Upper lobe of left lung (tissue), 6 donors: ENCODE results near the gene EFNA5. TPM values are rescaled to one million over a fixed set of nuclear protein-coding genes. Genes with fewer than 3 reads are reported as not detected.

Experiments used
- ATAC-seq, 2 donors: fragments of 200-7000 bp; cut with Tn5 transposase; one replicate each; pipeline ENCODE4 v1.9.1; 2022; ENCODE audit warnings: mild to moderate bottlenecking in 2 of 2, moderate library complexity in 2 of 2; ENCODE audit not compliant: low FRiP score in 2 of 2
- DNase-seq, 2 donors: peaks; one replicate each; pipeline ENCODE4 v3.0.0-alpha.2; 2019 to 2020
- H3K27ac ChIP-seq, 4 donors: fragments of 200-600 bp; sonication (generic); one replicate each; pipeline ENCODE4 v1.5.1; 2016 to 2019
- H3K27me3 ChIP-seq, 4 donors: fragments of 200-600 bp; sonication (generic); one replicate each; pipeline ENCODE4 v1.5.1; 2017 to 2019
- H3K36me3 ChIP-seq, 4 donors: fragments of 200-600 bp; sonication (generic); one replicate each; pipeline ENCODE4 v1.5.1; 2016 to 2019
- H3K4me1 ChIP-seq, 4 donors: fragments of 200-600 bp; sonication (generic); one replicate each; pipeline ENCODE4 v1.5.1; 2018 to 2019
- H3K4me3 ChIP-seq, 4 donors: fragments of 200-600 bp; sonication (generic); one replicate each; pipeline ENCODE4 v1.5.1; 2017 to 2019; ENCODE audit warnings: mild to moderate bottlenecking in 2 of 4, moderate library complexity in 1 of 4
- H3K9me3 ChIP-seq, 4 donors: fragments of 200-600 bp; sonication (generic); one replicate each; pipeline ENCODE4 v1.5.1; 2018 to 2019
- CTCF ChIP-seq, 6 experiments: fragments of 450-650 bp in 4 of 6; fragments of 200-600 bp in 2 of 6; sonication (generic) in 2 of 6; IDR thresholded peaks; one replicate each; pipeline ENCODE4 v1.5.1; 2016 to 2019; ENCODE audit warnings: antibody characterized with exemption in 6 of 6
- EP300 ChIP-seq, 4 donors: sonication (generic); formaldehyde crosslinking; IDR thresholded peaks; one replicate each; pipeline ENCODE4 v1.5.1; 2017; ENCODE audit warnings: antibody characterized with exemption in 4 of 4, control low read depth in 2 of 4
- POLR2A ChIP-seq, 4 donors: fragments of 450-650 bp; IDR thresholded peaks; one replicate each; pipeline ENCODE4 v1.5.1; 2016 to 2017; ENCODE audit warnings: antibody characterized with exemption in 4 of 4, mild to moderate bottlenecking in 2 of 4
- POLR2AphosphoS5 ChIP-seq, 2 donors: sonication (generic); formaldehyde crosslinking; IDR thresholded peaks; one replicate each; pipeline ENCODE4 v1.5.1; 2017; ENCODE audit warnings: antibody characterized with exemption in 2 of 2
- whole genome bisulfite sequencing, 2 donors: methylation state at CpG; one replicate each; pipeline ENCODE4 v1.1.5; 2017 to 2018; 5-methylcytosine and 5-hydroxymethylcytosine counted together
- total RNA-seq, 6 donors: library from RNA; depleted of rRNA in 4 of 6; stranded (reverse); fragments of >200 nt in 4 of 6; gene quantifications; one replicate each; pipeline versions ENCODE4 v1.1.0 to v1.2.1, GENCODE V29; 2016 to 2021
- donor health status: DM: no; HTN: no; CAD: no; lungs with moderate emphysema.
- donor health status: DM: no; HTN: yes; CAD: no; lungs with severe emphysema.

Gene EFNA5
- total RNA-seq, 6 donors from 2014 or later, result 4.1 to 41.9 (median 7.3) TPM

- no peaks in the 10 kb centered on the region for H3K4me1 ChIP-seq
- no peak overlapping the region for H3K27ac ChIP-seq
- no peaks in the 10 kb centered on the region for H3K27me3 ChIP-seq
- H3K4me3 ChIP-seq, result no peak overlapping the region
- 92 to 97% methylated on average over 6 of the region's 6 CpGs for WGBS, 2 donors
- no peak for TF ChIP-seq CTCF (IDR thresholded peaks at IDR 0.05)
- TF ChIP-seq POLR2AphosphoS5 (IDR thresholded peaks at IDR 0.05), result no peak
- TF ChIP-seq EP300 (IDR thresholded peaks at IDR 0.05), result no peak
- no peak for TF ChIP-seq POLR2A (IDR thresholded peaks at IDR 0.05)
- DNase-seq, result no peak
- ATAC-seq, result no peak
- H3K9me3 ChIP-seq, result peaks cover 0 to 13% (median 8%) of the 10 kb centered on the region in 4 donors
- H3K36me3 ChIP-seq, result no peaks in the 10 kb centered on the region
Observed at GRCh38 chr5:107341376-107342084, 329.2 kb downstream of the EFNA5 start.

GRCh38 chr5:107340631-107341030 is 330.1 kb downstream of the EFNA5 start:
- no peak overlapping the region for H3K27ac ChIP-seq
- TF ChIP-seq POLR2A (IDR thresholded peaks at IDR 0.05), result no peak
- no peak for TF ChIP-seq CTCF (IDR thresholded peaks at IDR 0.05)
- no peak for TF ChIP-seq EP300 (IDR thresholded peaks at IDR 0.05)
- TF ChIP-seq POLR2AphosphoS5 (IDR thresholded peaks at IDR 0.05), result no peak
- H3K27me3 ChIP-seq, result no peaks in the 10 kb centered on the region
- ATAC-seq, result no peak
- no peak overlapping the region for H3K4me3 ChIP-seq
- H3K9me3 ChIP-seq, result peaks cover 0 to 9% (median 5%) of the 10 kb centered on the region in 4 donors
- 78 to 79% methylated on average over 2 to 3 of the region's 3 CpGs for WGBS, 2 donors
- no peaks in the 10 kb centered on the region for H3K4me1 ChIP-seq
- H3K36me3 ChIP-seq, result no peaks in the 10 kb centered on the region
- no peak for DNase-seq

GRCh38 chr5:107338335-107338734 is 332.4 kb downstream of the EFNA5 start:
- DNase-seq, result no peak
- H3K27ac ChIP-seq, result no peak overlapping the region
- no peak overlapping the region for H3K4me3 ChIP-seq
- H3K27me3 ChIP-seq, result no peaks in the 10 kb centered on the region
- H3K36me3 ChIP-seq, result no peaks in the 10 kb centered on the region
- no peak for TF ChIP-seq EP300 (IDR thresholded peaks at IDR 0.05)
- TF ChIP-seq POLR2AphosphoS5 (IDR thresholded peaks at IDR 0.05), result no peak
- TF ChIP-seq POLR2A (IDR thresholded peaks at IDR 0.05), result no peak
- no peak for TF ChIP-seq CTCF (IDR thresholded peaks at IDR 0.05)
- WGBS, 2 donors, result 89 to 90% methylated on average over 2 of the region's 2 CpGs
- no peaks in the 10 kb centered on the region for H3K9me3 ChIP-seq
- ATAC-seq, result no peak
- H3K4me1 ChIP-seq, result no peaks in the 10 kb centered on the region

- Histone ChIP-seq H3K27me3 (no peaks in the 10 kb centered on the region), H3K4me1 (no peaks in the 10 kb centered on the region), H3K9me3 (no peaks in the 10 kb centered on the region), H3K27ac (no peak overlapping the region), H3K4me3 (no peak overlapping the region), H3K36me3 (no peaks in the 10 kb centered on the region)
- ATAC-seq (peak in 1 of 2 donors; percentile 28), DNase-seq (no peak)
- no peak for TF ChIP-seq EP300 (IDR thresholded peaks at IDR 0.05)
- TF ChIP-seq POLR2AphosphoS5 (IDR thresholded peaks at IDR 0.05), result no peak
- TF ChIP-seq POLR2A (IDR thresholded peaks at IDR 0.05), result no peak
- TF ChIP-seq CTCF (IDR thresholded peaks at IDR 0.05), result no peak
- 33 to 47% methylated on average over 1 of the region's 1 CpG for WGBS, 2 donors
Observed at GRCh38 chr5:107337281-107337680, 333.5 kb downstream of the EFNA5 start.

GRCh38 chr5:107331882-107332281 is 338.9 kb downstream of the EFNA5 start:
- DNase-seq (no peak), ATAC-seq (no peak)
- Histone ChIP-seq H3K4me1 (no peaks in the 10 kb centered on the region), H3K27me3 (no peaks in the 10 kb centered on the region), H3K9me3 (no peaks in the 10 kb centered on the region), H3K36me3 (no peaks in the 10 kb centered on the region), H3K27ac (no peak overlapping the region), H3K4me3 (no peak overlapping the region)
- 79 to 90% methylated on average over 2 of the region's 2 CpGs for WGBS, 2 donors
- no peak for TF ChIP-seq POLR2AphosphoS5 (IDR thresholded peaks at IDR 0.05)
- TF ChIP-seq POLR2A (IDR thresholded peaks at IDR 0.05), result no peak
- no peak for TF ChIP-seq EP300 (IDR thresholded peaks at IDR 0.05)
- TF ChIP-seq CTCF (IDR thresholded peaks at IDR 0.05), result no peak
